ENCODE measurements around the gene RFXANK. TPM values are rescaled to one million over a fixed set of nuclear protein-coding genes. Genes with fewer than 3 reads are reported as not detected.
"Not testable (repeated sequence)": the region's sequence is repeated elsewhere in the genome, so short reads cannot be mapped to it uniquely, and the experiment has no call there.

RFXANK gene, protein sequence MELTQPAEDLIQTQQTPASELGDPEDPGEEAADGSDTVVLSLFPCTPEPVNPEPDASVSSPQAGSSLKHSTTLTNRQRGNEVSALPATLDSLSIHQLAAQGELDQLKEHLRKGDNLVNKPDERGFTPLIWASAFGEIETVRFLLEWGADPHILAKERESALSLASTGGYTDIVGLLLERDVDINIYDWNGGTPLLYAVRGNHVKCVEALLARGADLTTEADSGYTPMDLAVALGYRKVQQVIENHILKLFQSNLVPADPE
- 66.9 and 71.8 TPM in 2 replicates for total RNA-seq (2014; rRNA removed)
- polyA plus RNA-seq (2012), result 105 TPM

DNA sequence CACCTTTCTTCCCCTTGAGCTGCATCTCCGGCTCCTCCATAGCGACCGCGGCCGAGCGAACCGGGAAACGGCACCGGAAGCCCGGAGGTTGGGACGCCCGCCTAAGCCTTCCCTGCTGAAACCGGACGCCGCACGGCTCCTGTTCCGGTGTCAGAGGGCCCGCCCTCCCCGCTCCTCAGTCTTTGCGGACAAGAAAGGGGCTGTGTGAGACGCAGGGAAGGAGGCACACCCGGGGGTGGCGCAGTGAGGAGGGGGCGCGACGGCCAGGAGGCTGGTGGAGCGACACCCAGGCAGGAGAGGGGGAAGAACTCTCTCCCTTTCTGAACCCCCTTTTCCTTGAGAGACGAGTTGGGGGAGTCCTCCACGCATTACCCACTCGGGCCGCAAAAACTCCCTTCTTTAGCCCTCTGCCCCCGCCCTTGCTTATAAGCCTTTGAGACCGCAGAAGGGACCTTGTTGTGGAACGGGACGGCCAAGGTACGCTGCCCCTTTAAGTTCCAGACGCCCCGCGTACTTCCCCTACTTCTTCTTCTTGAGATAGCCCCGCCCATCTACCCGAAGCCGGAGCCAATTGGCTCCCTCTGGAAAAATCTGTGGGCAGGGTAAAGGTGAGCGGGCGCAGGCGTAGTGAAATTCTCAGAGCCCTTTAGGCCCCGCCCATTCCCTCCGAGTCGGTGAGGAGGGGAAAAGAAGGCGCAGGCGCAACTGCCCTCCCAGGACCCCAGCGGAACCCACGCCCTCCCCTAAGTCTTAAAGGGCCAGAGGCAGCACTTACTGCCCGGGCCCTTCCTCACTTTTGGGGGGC lies at the start of gene RFXANK, which contains the start of gene BORCS8:
Gene RFXANK, plus strand, starts transcription at position 181 of the 805 bp plus-strand sequence. CDS start 1,689 bp downstream, outside the sequence.
Gene BORCS8, minus strand, starts transcription at position 75 of the 805 bp plus-strand sequence. Its CDS starts 35 bp downstream, at position 40.
- peak; percentile 99 for DNase-seq (ENCODE audit: low read depth)

DNA sequence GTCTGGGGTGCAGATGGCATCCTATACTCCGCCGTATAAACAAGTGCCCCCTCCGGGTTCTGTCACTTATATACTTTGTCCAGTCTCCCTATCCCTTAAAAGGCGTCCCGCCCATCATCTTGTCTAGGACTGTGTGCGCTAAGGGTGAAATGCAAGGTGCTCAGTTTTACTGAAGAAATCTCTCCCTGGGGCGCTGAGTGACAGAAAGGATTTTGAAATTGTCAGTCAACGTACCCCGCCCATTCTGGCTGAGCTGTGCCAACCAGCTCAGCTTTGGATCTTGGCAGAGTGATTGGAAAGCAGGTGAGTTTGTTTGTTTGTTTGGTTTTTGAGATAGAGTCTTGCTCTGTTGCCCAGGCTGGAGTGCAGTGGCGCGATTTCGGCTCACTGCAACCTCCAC lies 49.7 kb upstream of the RFXANK start:
- DNase-seq (ENCODE audit: low read depth), result no peak

DNA sequence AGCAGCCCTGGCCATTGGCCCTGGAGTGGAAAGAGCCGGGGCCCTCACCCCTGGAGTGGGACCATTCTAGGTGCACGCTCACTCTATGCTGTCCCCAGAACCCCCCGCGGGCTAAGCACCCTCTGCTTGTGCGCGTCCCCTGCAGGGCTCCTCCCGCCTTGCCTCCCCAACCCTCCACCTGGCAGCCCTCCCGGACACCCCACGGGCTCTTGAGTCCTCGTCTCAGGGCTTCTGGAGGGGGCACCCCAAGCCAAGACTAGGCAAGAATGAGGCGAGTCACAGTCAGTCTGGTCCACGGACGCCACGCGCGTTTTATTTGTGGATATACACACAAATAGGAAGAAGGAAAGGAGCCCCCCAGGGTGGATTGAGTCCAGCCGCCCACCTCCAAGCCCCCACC lies 46.8 kb upstream of the RFXANK start:
- DNase-seq (ENCODE audit: low read depth), result no peak

DNA sequence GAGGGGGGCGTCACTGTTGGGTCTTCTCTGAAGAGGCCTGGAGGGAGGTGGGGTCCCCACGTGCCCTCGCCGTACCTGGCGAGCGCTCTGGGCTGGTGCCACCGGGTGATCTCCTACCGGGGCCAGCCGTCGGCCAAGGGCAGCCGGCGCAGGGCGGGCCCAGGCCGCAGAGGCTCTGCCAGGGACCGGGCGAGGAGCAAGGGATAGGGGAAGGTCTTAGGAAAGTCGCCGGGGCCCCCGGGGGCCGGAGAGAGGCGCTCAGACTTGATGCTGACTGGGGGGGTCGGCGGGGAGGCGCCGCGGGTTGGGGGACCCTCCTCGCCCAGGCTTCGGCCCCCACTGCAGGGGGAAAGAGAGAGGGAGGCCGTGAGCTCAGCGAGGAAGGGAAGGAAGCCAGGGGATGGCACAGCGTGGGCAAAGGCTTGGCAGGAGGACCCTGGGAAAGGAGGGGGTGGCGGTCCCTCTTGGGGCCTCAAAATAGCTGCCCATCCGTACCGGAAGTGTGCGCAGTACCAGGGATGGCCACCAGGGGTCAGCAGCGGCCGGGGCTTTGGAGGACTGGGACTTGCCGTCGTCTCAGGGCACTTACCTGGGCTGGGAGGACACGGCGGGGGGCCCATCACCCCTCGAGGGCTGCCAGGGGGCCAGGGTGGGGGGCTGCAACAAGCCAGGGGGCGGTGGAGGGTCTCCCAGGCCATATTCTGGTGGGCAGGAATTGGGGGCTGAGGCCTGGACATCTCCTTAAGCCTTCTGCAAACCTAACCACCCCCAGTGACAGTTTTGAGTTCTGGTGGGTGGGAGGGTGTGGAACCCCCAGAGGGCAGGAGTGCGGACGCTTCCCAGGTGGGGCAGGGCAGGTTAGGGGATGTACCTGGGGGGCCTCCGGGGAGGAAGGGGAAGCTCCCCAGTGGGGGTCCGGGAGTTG lies 46.1 kb upstream of the RFXANK start:
- peak; percentile 45 for DNase-seq (ENCODE audit: low read depth)

DNA sequence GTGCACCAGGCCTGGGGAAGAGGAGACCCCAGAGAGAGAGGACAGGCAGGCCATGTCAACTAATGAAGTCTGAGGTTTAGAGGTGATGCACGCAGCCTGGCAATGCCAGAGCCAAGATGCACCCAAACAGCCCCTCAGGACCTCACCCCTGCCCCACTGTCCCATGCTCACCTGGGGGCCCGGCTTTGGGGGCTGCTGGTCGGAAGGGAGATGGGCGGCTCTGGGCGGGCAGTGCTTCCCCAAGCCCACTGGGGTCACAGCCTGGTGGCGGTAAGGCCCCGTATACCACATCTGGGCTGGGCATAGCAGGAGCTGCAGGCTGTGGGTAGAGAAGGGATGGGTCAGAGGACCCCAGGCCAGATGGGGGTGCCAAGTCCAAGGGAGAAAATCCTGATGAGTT lies 45.2 kb upstream of the RFXANK start:
- no peak for DNase-seq (ENCODE audit: low read depth)

DNA sequence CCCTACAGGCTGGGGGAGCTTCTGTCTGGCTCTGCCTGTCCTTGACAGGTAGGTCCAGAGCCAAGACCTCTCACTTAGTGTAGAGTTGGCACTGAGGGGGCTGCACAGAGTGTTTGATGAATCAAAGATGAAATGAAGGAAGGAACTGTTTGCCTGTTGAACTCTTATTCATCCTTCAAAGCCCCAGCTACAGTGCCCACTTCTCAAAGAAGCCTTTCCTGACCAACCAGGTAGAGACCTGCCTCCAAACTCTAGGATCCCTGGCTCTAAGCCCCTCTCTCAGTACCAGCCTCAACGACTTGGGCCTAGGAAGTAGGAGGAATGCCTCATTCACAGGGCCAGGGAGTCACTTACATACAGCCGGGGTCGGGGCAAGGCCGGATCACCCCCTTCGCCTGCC lies 44.7 kb upstream of the RFXANK start:
- no peak for DNase-seq (ENCODE audit: low read depth)

DNA sequence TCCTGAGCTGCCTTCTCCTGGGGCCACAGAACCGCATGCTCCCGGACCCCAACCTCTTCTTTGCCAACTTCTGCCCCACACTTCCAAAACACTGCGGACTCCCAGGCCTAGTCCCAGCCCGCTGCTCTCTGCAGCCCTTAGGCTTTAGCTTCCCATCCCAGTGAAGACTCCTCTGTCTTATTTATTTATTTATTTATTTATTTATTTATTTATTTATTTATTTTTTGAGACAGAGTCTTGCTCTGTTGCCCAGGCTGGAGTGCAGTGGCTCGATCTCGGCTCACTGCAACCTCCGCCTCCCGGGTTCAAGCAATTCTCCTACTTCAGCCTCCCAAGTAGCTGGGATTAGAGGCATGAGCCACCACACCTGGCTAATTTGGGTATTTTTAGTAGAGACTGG lies 43.6 kb upstream of the RFXANK start:
- not testable (repeated sequence) for DNase-seq (ENCODE audit: low read depth)

DNA sequence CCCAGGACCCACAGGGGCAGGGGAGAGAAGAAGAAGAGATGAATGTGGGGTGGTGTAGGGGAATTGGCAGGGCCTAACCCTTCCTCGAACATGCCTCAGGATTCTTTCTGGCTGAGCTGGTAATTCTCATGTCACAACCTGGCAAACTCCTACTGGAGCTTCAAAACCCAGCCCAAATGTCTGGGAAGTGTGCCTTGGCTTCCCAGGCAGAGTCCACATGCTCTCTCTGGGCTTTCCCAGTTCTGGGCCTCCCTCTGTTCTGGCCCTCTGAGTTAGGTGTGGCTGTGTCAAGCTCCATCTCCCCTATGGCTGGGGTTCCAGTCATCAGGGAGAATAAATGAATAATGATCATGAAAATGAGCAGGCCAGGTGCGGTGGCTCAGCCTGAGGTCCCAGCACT lies 42.6 kb upstream of the RFXANK start:
- DNase-seq (ENCODE audit: low read depth), result no peak

DNA sequence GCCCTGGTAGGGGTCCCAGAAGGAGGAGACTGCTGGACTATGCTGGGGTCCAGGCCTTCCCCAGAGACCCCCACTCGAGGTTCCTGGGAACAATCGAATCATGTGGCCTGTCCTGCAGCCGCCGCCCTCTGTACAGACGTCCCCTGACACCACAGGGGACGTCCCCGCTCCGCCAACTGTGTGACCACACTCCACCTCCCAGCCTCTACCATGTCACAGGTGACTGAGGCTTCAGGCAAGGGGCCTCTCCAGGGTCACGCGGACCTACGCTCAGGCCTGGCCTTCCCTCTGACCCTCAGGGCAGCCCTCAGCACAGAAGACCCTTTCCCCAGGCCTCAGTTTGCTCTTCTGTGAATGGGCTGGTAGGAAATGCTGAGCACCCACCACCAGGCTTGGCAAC lies 40.6 kb upstream of the RFXANK start:
- no peak for DNase-seq (ENCODE audit: low read depth)

DNA sequence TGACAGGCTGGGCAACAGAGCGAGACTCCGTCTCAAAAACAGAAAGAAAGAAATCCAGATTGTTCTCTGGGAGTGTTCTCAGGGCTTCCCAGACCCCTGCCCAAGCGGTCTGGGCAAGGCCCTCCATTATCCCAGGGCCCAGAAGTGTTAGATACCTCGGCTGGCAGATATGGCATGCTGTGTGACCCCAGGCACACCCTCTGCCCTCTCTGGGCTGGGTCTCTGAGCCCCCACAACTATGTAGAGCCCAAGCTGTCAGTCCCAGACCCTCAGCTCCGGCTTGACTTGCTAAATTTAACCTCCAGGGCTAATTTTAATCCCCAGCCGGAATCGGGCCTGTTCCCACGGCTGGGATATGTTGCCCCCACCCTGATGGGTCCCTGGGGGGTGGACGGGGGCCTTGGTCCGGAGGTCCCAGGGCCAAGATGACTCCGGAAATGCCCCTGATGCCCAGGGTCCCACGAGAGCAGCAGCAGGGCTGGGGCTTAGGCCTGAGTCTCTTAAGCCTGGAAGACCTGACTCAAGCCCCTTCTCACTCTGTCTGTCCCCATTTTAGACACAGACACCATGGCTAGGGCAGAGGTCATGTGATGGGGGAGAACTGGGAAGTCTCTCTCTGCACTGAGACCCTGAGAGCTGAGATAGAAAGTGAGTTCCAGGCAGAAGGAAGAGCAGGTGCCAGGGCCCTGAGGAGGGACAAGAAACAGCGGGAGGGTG lies 39.2 kb upstream of the RFXANK start:
- DNase-seq (ENCODE audit: low read depth), result no peak

DNA sequence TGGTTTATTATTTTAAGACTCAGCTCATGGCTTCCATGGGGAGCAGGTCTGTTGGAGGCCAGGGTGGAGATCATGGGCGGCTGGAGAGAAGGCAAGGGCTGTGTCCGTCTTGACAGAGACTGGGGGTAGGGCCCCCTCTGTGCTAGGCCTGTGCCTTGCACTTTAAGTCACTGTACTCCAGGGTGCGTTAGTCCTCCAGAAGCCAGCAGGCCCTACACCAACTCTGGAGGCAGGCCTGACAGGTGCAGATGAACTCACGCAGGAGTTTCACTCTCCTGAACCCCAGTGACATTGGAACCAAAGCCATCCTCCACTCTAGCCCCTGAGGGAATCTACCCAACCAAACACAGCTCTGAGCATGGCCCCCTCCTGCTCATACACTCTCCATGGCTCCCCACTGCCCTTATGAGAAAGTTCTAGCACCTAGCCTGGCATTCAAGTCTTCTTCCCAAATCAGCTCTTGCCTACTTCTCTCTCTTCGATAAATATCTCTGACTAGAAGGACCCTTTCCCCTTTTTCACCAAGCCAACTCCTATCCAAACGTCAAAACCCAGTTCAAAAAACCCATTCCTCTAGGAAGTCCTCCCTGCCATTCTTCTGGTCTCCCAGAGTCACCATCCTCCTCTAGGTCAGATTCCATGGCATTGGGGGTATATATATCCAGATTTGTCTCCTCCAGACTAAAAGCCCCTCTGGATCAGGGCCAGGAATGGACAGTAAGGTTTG lies 37.1 kb upstream of the RFXANK start:
- DNase-seq (ENCODE audit: low read depth), result no peak

DNA sequence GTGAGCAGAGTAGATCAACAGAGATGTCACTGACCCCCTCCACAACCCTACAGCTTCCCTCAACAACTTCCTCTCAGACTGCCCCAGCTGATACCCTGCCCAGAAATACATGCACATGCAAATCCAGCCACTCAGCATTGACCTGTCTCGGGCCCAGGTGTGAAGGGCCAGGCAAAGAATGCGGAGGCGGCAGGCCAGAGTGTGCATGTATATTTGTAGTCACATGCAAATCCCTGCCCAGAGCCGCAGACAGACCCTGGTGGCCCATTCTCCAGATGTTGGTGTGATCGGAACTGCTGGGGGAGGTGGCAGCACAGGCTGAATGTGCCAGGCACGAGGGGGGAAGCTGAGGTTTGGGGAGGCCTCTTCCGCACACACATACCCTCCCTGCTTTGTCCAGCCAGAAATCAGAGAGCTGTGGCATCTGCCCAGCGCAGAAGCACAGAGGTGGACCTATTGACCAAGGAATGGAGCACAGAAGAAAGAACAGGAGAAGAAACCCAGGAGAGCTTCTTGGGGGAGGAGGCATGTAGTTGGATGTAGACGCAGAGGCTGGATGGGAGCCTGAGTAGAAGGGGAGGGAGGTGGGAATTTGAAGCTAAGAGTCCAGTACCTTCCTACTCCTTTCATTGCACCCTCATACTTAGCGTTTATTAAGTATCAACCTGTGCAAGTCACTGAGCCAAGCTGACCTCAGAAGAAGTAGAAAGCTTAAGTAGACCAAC lies 36.4 kb upstream of the RFXANK start:
- no peak for DNase-seq (ENCODE audit: low read depth)

DNA sequence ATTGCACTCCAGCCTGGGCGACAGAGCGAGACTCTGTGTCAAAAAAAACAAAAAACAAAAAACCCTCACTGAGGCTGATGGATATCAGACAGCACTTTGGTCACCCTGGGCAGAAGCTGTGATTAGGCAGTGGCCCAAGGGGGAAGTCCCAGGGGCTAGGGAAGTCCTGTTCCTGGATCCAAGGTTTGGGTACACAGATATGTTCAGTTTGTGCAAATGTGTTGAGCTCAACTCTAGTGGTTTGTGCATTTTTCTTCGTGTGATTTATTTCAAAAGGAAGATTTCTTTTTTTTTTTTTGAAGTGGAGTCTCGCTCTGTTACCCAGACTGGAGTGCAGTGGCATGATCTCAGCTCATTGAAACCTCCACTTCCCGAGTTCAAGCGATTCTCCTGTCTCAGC lies 34.2 kb upstream of the RFXANK start:
- no peak for DNase-seq (ENCODE audit: low read depth)

DNA sequence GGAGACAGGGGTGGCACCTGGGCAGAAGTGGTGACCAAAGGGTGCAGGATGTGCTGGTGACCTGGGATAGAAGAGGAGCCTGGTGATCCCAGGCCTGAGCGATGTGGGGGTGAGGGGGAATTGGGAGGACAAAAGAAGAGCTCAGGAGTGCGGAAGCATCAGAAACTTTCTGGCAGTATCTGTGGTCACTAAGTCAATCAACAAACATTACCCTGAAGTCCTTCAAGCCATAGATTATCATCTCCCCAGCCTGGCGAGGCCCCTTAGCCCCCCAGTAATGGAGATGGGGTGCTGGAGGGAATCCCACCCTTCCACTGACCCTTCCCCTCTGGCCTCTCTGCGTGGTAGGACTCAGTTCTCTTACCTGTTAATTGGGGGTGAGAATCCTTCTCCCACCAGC lies 32.5 kb upstream of the RFXANK start:
- DNase-seq (ENCODE audit: low read depth), result no peak

DNA sequence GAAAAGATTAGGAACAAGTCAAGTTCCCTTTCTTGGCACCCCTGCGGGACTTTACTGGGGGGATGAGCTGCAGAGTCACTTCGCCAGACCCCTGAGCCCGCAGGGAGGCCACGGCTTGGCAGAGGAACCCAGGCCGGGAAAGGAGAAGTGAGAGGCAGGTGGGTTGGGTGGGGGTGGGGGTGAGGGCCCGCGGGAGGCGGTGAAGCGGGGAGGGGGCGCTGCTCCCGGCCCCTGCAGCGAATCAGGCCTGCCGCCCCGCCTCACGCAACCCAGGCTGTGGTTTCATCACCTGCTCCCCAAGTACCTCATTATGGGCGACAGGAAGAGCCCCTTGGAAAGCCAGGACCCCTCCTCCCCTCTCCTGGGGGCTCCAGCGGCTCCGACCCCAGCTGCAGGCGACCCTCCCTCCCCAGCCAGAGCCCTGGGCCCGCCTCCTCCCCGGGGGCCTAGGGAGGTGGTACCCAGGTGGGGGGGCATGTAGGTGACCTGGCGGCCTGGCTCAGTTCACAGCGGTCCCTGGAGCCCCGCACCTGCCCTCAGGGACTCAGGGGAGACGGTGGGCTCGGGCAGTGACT lies 31.5 kb upstream of the RFXANK start:
- no peak for DNase-seq (ENCODE audit: low read depth)

DNA sequence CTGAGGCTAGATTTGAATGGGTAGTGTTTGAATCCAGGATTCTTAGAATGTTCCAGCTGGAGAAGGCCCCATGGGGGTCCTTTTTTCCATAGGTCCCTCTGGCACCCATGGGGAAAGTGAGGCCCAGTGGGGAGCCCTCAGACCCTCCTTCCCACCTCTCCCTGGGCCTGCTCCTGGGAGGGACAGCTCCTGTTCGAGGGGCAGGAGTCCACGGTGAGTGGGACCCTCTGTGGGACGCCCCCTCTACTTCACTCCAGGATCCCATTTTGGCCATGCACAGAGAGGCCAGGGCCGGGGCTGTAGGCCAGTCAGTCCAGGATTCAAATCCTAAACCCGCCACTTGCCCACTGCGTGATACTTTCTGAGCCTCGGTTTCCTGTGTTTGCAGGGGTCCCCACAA lies 29.6 kb upstream of the RFXANK start:
- DNase-seq (ENCODE audit: low read depth), result no peak

DNA sequence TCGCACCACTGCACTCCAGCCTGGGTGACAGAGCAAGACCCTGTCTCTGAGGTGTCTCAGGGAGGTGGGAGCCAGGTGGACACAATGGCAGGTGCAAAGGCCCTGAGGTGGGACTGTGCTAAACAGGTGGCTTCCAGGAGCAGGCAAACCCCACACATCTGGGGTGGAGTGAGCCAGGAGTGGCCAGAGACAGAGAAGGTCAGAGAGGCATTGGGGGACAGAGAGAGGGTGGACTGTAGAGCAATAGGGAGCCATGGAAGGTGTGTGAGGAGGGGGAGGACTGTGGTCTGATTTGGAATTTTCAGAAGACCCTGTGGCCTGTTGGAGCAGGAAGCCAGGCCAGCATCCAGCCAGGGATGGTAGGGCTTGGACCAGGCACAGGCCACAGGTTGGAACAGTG lies 26.7 kb upstream of the RFXANK start:
- no peak for DNase-seq (ENCODE audit: low read depth)

DNA sequence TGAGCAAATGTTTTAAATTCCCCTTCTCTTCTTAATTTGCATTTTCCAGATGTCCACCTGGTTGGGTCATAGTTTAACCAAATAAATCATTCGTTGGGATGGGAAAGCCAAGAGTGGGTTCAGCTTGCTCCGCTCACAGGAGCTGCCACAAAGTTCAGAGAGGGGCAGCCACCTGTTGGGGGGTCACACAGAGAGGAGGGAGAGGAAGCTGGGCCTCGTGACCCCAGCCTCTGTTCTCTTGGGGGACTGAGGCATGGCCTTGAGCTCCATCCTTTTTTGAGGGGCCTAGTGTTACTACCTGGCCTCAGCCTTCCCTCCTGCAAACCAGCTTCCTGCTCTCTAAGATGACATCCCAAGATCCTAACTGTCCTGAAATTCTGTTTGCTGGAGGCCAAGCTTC lies 24.4 kb upstream of the RFXANK start:
- DNase-seq (ENCODE audit: low read depth), result no peak

DNA sequence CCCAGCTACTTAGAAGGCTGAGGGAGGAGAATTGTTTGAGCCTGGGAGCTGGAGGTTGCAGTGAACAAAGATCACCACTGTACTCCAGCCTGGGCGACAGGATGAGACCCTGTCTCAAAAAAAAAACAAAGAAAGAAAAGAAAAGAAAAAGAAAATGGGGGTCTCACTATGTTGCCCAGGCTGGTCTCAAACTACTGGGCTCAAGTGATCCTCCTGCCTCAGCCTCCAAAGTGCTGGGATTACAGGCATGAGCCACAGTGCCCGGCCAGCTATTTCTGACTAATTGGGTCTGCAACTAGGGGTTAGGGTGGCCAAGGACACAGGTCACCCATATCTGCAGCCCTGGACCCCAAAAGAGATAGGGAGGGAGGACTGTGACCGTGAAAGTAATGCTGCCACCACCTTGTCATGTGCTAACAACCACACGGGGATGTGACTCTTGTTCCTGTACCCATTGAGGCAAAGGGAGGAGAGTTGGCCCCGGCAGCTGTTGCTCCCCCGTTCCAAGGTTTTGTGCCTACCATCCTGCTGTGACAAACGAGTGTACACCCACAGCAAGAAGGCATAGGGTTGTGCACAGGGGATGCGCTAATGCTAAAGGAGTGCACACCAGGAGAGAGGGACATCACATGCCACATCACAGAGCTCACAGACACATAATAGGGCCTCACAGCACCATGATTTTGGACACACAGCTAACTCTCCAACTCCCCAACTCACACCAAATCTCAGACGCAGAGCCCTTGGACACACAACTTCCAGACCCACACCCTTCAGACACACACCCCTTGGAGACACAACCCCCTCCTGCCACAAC lies 22.6 kb upstream of the RFXANK start:
- no peak for DNase-seq (ENCODE audit: low read depth)
